HG02943 (cell line): Measurements from ENCODE around the gene DCAF7.

Experiments used
- ATAC-seq: cut with Tn5 transposase; IDR thresholded peaks from one replicate; pipeline ENCODE4 v1.9.1; 2021; ENCODE audit warnings: mild to moderate bottlenecking, low read depth, moderate library complexity; ENCODE audit not compliant: unreplicated experiment

DCAF7 gene

DNA sequence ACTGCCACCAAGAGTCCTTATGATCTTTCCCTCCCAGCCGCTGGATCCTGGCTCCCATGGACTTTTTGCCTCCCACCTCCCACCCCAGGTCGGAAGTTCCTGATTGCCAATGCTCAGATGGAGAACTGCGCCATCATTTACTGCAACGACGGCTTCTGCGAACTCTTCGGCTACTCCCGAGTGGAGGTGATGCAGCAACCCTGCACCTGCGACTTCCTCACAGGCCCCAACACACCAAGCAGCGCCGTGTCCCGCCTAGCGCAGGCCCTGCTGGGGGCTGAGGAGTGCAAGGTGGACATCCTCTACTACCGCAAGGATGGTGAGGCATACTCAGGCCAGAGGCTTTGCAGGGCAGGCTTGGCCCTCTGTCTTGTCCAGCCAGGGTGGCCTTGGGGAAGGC lies 26.2 kb upstream of the DCAF7 start:
- ATAC-seq, result no peak

DNA sequence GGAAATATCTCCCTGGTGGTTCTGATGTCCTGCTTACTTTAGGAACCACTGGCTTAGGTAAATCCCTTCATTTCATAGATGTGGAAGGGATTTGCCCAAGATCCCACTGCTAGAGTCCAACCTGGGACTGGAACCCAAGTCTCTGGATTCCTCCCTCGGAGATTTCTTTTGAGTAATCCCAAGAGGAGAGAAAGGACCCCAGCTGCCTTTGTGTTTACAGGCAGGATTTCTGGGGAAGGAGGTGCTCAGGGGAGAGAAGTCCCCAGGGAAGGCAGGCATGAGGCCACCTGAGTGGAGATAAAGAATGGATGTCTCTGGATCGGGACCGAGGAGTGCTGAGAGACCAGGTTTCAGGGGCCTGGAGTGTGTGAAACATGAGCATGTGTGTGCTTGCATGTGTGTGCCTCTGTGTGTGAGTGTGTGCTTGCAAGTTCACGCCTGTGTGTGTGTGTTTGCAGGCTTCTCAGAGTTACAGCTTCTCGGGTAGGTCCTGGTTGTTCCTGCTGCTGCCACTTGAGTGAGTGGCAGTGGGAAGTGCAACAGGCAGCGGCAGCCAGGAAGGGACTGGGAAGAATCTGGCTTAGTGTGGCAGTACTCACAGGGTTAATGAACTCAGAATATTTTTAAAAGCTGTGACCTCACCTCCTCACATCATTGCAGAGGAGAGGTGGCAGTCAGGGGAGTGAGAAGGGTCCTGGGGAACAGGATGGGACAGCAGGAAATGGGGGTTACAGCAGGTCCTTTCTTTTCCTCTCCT lies 24.9 kb upstream of the DCAF7 start:
- no peak for ATAC-seq

DNA sequence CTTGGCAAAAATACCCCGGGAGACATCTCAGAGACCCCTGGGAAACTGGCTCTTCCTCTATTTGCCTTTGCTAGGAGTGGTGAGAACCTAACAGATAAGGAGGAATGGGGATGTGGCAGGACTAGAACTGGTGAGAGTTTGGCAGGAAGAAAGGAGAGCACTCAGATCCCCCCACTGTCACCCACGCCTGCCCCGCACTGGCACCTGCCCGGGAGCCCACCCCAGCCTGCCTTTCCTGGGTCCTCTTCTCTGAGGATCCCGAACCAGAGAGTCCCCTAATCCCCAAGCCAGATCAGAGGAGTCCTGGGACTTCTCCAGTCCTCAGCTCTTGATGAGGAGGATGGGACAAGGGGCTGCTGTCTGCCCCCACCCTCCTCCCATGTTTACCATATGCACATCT lies 23.4 kb upstream of the DCAF7 start:
- ATAC-seq, result no peak

DNA sequence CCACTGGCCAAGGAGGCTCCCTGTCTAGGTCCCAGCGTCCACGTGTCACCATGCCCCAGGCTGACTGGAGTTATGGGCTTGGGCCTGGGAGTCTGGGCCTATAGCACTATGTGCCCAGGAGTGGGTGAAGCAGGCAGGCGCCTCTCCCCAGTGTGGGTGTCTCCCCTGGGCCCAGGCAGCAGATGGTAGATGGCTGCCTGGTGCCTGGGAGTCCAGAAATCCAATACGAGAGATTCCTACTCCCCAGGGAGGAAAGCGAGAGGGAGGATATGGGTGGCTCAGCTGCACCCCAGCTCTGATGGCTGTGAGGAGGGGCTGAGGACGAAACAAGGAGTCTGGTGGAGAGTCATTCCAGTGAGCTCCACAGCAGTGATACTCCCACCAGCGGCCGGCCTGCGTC lies 22.1 kb upstream of the DCAF7 start:
- no peak for ATAC-seq

DNA sequence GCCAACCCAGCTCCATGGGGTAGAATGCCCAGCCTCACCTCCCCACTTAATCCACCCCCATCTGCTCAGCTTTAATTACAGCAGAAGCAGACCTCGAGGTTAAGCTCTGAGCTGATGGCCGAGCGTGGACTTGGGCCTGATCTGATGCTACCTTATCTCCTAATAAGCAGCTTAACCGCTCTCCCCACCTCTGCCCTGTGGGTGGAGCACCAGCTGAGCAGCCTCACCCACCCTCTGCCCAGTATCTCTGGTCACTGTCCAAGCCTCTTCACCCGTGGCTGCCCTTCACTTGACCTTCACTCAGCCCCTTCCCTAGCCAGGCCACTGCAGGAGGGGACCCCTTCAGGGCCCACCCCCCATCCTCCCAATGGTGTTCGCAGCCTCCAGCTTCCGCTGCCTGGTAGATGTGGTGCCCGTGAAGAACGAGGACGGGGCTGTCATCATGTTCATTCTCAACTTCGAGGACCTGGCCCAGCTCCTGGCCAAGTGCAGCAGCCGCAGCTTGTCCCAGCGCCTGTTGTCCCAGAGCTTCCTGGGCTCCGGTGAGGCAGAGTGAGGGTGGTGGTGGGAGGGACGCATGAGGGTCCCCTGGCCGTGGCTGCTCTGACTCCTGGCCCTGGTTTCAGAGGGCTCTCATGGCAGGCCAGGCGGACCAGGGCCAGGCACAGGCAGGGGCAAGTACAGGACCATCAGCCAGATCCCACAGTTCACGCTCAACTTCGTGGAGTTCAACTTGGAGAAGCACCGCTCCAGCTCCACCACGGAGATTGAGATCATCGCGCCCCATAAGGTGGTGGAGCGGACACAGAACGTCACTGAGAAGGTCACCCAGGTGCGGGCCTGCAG lies 20.3 kb upstream of the DCAF7 start:
- ATAC-seq, result no peak

DNA sequence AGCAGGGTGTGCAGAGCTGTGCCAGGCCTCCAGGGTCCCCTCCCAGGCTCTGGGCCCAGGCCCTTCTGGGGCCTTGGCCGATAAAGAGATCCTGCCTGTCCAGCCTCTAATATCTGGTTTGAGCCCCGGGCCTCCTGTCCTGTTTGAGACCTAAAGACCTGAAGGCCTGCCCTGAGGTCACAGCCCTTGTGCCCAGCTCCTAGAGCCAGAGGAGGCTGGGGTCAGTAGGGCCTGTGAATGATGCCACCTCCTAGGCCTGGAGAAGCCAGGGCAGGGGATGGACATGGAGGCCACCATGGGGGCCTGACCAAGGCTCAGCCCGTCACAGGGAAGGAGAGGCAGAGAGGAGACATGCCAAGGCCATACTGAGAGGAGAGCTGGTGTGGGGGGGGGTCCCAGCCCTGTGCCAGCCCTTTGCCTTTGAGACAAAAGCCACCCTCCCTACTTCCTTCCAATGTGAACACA lies 19.7 kb upstream of the DCAF7 start:
- no peak for ATAC-seq

DNA sequence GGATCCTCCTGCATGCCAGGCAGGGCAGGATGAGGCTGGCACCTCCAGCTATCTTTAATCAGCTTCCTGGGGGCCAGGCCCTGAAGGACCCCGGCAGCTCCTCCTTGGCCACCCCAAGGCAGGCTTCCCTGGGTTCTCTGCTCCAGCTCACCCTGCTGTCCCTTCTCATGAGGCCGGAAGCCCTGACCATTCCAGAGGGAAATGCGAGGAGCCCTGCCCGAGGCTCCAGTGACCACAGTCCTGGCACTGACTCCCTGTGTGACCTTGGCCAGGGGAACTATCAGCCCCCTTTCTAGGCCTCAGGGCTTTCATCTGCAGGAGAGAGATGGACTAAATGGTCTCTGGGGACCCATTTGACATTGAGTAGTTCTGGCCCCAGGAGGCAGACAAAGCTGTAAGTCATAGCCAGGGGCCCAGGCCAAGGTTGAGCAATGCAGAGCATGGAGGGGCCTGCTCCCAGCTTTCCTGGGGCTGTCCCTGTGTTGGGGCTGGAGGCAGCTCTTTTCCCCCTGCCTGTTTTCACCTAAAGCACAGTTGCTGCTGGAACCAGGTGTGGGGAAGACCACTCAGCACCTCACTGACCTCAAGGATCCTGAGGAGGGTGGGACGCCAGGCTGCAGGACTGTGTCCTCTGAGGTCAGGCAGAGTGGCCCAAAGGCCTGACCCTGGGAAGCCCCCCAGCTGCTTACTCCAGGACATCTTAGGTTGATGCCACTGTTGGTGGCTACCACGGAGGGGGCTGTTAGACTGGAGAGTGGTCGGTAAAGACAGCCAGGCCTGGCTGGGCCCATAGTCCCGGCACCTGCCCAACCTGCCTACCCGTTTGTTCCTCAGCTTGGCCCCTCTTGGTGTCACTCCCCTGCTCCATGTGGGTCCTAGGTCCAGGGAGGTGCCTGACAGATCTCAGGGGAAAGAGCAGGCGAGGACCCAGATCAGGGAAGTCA lies 19.0 kb upstream of the DCAF7 start:
- ATAC-seq, result no peak

DNA sequence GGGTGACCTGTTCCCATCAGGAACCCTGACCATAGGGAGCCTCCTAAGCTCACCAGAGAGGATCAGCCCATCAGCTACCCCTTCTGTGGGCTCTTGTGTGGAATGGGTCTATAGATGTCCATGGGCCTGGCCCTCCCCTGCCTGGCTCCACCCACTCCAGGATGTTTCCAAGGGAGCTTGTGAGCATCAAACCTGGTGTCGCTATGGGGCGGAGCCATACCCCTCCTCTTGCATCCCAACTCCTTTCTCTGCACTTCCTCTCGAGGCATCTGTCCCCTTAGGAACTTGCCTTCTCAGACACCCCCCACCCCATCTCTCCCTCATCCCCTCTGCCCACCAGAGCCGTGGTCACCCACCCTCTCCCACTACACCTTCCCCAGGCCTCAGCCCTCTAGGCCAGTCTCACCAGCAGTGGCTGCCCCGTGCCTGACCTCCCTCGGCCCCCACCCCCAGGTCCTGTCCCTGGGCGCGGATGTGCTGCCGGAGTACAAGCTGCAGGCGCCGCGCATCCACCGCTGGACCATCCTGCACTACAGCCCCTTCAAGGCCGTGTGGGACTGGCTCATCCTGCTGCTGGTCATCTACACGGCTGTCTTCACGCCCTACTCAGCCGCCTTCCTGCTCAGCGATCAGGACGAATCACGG lies 16.7 kb upstream of the DCAF7 start:
- ATAC-seq, result no peak

DNA sequence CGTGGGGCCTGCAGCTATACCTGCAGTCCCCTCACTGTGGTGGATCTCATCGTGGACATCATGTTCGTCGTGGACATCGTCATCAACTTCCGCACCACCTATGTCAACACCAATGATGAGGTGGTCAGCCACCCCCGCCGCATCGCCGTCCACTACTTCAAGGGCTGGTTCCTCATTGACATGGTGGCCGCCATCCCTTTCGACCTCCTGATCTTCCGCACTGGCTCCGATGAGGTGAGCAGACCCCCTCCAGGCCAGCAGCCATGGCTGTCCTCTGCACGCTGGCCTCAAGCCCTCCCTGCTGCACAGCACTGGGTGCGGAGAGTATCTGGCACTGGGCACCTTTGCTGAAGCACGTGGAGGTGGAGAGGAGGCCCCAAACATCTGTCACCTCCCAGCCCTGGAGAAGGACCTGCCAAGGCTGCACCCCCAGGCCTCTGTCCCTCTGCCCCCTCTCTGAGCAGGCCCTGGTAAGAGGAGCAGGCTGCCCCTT lies 16.2 kb upstream of the DCAF7 start:
- no peak for ATAC-seq

DNA sequence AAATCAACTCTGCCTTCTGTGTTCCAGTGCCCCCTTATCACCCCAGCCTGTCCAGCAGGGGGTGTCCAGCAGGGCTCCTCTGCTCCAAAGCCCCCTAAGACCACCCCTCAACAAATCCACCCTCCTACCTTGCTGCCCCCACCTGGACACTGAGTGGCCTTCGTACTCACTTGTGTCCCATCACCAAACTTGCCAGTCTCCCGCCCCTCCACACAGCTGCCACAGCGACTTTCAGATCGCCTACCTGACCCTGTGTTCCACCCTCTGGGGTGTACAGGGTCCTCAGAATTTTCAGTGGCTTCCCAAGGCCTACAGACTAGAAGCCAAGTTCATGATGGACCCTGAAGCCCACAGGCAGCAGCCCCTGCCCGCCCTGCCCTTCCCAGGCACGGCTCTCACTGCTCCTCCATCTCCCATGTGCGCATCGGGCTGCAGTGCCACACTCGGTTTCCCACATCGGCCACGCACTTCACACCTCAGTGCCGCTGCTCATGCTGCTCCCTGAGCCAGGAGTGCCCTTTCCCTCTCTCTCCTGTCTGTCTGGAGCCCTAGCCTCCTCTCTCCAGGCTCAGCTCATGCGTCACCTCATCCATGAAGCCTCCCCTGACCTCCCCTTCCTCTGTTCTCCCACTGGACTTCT lies 15.3 kb upstream of the DCAF7 start:
- ATAC-seq, result no peak

DNA sequence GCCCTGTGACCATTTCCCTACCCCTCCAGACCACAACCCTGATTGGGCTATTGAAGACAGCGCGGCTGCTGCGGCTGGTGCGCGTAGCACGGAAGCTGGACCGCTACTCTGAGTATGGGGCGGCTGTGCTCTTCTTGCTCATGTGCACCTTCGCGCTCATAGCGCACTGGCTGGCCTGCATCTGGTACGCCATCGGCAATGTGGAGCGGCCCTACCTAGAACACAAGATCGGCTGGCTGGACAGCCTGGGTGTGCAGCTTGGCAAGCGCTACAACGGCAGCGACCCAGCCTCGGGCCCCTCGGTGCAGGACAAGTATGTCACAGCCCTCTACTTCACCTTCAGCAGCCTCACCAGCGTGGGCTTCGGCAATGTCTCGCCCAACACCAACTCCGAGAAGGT lies 14.6 kb upstream of the DCAF7 start:
- ATAC-seq, result no peak

DNA sequence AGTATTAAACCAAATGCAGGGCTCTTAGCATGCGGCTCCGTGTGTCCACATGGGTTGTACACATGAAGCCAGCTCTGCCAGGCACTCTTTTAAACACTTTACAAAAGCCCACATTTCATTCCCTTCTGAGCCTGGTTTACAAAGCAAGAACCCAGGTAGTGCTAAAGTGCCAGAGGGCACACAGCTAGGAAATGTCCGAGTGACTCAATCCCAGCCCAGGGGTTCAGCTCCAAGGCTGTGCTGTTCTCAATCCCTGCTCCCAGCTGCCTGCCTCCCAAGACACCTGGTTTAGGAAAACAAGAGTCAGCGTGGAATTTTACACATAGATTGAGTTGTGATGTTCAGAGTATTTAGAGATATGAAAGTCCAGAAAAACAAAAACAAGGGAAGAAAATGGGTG lies 13.3 kb upstream of the DCAF7 start:
- no peak for ATAC-seq

DNA sequence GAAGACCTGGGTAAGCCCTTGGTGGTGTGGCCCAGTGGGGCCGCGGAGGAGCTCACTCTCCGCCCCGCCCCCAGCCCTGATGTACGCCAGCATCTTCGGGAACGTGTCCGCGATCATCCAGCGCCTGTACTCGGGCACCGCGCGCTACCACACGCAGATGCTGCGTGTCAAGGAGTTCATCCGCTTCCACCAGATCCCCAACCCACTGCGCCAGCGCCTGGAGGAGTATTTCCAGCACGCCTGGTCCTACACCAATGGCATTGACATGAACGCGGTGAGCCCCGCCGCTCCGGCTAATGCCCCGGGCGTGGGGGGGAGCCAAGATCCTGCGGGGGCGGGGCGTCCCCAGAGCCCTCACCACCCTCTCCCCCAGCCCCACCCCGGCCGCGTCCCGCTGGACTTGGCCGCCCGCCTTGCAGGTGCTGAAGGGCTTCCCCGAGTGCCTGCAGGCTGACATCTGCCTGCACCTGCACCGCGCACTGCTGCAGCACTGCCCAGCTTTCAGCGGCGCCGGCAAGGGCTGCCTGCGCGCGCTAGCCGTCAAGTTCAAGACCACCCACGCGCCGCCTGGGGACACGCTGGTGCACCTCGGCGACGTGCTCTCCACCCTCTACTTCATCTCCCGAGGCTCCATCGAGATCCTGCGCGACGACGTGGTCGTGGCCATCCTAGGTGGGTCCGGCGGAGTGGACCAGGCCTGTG lies 12.1 kb upstream of the DCAF7 start:
- no peak for ATAC-seq

DNA sequence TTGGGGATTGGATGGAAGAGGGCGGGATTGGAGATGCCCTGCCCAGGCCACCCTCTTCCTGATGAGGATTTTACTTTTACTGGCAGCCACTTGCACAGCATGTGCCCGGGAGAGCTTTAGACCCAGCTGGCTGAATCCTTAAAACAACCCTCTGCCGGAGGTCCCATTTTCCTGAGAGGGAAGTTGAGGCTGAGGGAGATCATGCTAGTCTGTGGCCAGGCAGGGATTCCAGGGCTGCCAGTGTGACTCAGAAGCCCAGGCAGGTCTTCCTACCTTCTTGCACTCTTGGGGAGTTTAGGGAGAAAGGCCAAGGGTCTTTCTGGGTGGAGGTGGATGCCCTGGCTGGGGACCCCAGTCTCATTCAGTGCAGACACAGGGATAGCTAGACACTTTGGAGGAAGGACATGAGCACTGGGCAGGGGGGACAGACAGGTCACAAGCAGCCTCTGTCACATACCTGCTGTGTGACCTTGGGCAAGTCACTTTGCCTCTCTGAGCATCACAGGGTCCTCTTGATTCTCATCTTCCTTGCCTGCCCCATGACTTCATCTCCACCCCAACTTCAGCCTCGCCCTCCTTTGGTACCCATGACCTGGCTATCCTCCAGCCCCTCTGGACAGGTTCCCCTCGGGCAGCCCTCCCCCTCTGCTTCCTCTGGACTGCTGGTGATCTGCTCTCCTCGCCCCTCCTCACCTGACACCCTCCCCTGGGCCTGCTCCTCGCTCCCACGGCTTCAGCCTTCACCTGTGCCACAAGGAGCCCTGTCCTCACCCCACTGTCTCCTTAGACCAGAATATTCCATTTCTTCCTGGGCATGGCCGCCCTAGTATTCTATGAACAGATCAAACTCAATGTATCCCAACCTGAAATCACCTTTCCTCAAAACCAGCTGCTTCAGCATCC lies 11.3 kb upstream of the DCAF7 start:
- no peak for ATAC-seq

DNA sequence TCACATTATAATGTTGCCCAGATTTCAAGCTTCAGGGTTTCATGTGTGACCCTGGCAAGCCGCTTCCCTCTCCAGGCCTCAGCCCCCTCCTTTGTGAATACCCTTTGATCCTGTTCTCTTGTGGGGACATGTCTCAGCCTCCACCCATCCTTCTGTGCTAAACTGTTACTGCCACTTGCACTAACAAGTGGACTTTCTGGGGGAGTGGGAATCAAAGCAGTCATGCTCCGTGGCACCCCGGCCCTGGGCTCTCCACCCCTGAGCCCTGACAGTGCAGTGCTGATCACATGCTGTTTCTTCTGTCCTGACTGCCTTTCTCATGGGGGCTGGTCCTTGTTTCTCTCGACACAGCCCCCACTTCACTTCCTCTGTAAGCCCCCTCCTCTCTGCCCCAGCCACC lies 9.7 kb upstream of the DCAF7 start:
- no peak for ATAC-seq

DNA sequence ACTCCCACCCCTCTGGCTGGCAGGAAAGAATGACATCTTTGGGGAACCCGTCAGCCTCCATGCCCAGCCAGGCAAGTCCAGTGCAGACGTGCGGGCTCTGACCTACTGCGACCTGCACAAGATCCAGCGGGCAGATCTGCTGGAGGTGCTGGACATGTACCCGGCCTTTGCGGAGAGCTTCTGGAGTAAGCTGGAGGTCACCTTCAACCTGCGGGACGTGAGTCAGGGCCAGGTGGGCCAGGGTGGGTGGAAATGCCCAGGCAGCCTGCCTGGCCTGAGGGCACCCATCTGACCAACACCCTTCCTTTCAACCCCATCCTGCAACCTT lies 8.1 kb upstream of the DCAF7 start:
- no peak for ATAC-seq

DNA sequence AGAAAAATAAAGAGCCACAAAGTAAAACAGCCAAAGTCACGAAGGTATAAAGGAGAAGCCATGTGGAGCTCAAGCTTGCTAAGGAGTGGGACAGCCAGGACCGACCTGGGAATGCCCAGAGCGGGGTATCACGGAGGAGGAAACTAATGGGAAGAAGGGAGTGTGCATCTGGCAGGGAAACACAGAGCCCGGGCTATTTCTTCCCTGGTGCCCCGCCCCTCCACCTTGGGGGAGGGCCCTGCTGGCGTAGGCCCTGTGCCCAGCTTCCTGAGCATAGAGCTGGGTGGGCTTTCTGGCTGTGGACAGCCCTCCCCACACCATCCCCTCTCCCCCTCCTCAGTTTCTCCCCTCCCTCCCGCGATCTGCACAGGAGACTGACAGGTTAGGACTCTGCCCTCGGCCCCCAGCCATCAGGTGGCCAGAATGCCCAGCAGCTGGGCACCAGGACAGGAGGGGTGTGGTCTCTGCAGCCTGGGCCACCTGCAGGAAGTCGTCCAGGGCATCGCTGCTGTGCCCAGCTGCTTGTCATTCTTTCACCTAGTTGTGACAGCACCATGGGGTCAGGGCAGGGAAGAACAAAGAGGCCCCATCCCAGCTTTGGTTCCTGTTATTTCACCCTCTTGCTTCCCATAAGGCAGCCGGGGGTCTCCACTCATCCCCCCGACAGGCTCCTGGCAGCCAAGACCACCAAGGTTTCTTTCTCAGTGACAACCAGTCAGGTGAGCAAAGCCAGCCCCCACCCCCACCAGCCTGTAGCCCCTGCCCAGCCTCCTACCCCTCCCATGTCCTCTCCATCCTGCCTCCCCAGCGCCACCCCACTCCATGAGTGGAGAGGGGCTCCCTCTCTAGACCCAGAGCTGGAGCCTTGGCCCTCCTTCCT lies 7.1 kb upstream of the DCAF7 start:
- no peak for ATAC-seq
